ENCODE results near the gene LIMS2.

Gene LIMS2

GRCh38 chr2:127673291-127674069, 1.9 kb downstream of the LIMS2 start:
- DNase-seq: no peak

DNA sequence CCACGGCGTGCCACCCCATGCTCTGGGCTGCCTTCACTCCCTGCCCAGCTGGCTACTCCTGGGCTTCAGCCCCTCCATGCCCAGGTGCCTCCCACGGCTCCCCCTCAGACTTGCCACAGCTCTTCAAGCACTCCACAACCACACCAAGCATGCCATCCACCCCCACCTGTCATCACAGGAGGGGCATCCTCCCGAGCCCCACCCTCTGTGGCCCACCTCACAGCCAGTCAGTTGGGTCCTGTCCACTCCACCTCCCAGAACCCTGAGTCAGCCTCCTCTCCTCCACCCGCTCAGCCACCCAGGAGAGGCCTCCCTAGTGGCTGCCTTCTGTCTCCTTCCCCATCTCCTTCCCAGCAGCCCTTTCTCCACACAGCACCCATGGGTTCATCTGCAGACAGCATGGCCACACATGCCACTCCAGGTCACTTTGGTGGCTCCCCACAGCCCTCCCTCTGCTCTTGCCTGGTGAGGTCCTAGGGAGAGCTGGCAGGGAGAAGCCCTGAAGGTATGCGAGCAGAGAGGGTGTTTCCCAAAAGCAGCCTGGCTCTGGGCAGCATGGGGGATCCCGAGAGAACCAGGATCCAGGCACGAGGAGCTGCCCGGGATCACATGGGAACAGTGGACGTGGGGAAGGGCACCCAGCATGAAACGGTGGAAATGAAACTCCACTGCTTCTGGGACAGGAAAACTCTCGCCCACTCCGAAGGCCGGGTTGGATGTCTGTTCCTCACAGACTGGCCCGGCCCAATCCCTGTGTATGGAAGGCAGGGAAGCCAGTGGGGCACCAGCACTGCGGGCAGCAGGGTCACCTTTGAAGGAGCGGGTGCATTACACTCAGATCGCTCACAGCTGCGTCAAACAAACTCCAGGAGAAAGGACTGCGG, 2.7 kb downstream of the LIMS2 start:
- DNase-seq: no peak

- no peak for DNase-seq
Measured at GRCh38 chr2:127671557-127672302, 3.6 kb downstream of the LIMS2 start.

- DNase-seq: no peak
Measured at GRCh38 chr2:127670957-127671290, 4.4 kb downstream of the LIMS2 start.

GRCh38 chr2:127670055-127670956, 5.0 kb downstream of the LIMS2 start:
- no peak for DNase-seq

GRCh38 chr2:127669056-127669455, 6.3 kb downstream of the LIMS2 start:
- no peak for DNase-seq

GRCh38 chr2:127665267-127665893, 9.9 kb downstream of the LIMS2 start:
- DNase-seq: no peak

- DNase-seq: no peak
Measured at GRCh38 chr2:127664895-127665225, 10.5 kb downstream of the LIMS2 start.

GRCh38 chr2:127664065-127664894, 11.1 kb downstream of the LIMS2 start:
- no peak for DNase-seq

GRCh38 chr2:127663566-127664064, 11.7 kb downstream of the LIMS2 start:
- DNase-seq: no peak

DNA sequence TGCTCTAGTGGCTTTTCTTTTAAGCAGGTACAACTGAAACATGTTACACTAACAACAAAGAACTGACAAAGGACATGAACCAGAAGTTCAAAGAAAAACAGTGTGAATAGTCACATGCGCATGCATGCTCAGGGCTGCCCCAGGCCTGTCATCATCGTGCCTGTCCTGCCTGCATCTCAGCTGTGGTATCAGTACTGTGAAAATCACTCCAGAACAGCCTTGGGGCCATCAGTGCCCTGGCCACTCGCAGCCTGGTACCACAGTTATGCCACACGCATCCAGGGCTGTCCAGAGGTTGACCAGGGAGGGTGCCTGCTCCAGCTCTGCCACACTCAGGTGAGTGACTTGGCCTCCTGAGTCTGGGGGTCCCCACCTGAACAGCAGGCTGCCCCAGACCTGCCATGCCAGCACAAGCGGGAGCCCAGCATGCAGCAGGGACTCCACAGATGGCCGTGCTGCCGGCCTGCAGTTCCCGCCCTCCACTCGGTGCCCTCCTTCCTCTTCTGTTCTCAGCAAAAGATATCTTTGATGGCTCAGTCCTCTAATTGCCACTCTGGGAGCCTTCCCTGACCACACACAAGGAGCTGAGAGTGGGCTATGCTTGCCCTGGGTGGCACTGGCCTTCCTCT, 12.3 kb downstream of the LIMS2 start:
- no peak for DNase-seq

GRCh38 chr2:127661949-127662510, 13.3 kb downstream of the LIMS2 start:
- no peak for DNase-seq

DNA sequence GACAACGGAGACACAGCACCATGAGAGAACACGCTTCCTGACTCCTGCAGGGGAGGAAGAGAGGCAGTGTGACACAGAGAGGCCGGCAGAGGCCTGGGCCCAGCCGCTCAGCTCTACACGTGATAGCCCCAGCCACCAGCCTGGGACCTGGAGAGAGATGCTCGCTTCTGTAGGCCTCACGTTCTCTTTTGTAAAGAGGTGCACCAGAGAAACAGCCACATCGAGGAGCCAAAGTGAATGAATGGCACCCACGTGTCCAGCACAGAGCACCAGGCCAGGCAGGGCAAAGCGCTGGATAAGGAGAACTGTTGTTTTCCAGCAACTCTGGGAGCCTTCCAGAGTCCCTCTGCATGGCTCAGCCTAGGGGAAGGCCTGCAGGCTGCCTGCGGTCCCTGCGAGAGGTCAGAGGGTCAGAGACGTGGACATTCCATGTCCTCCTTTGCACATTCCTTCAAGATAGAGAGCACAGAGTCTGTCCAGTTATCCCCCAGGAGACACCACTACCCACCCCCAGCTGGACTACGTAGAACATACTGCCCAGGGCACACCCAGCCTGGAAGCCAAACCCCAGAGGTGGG, 14.2 kb downstream of the LIMS2 start:
- no peak for DNase-seq

GRCh38 chr2:127660291-127660578, 15.1 kb downstream of the LIMS2 start:
- DNase-seq: no peak

GRCh38 chr2:127659408-127660290, 15.7 kb downstream of the LIMS2 start:
- no peak for DNase-seq

GRCh38 chr2:127658641-127659407, 16.5 kb downstream of the LIMS2 start:
- DNase-seq: no peak

DNA sequence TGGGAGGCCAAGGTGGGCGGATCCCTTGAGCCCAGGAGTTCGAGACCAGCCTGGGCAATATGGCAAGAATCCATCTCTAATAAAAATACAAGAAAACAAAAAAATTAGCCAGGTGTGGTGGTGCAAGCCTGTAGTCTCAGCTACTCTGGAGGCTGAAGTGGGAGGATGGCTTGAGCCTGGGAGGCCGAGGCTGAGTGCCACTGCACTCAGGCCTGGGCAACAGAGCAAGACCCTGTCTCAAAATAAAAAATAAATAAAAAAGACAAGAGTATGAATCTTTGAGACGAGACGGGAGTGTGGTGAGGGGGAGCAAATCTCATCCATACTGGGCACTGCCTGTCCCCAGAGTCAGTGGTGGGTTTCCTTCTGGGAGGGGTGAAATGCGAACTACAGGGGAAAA, 17.2 kb downstream of the LIMS2 start:
- no peak for DNase-seq

GRCh38 chr2:127657232-127657595, 18.1 kb downstream of the LIMS2 start:
- no peak for DNase-seq
